Activated CD4-positive, CD25-positive, alpha-beta regulatory T cell treated with anti-CD3 and anti-CD28 coated beads, Interleukin-2, amount 50 U/mL, for 24 hours (primary cell): Measurements from ENCODE around the gene STEAP3.
A peak's percentile ranks its signal among the peaks of the same experiment; 100 is the strongest.

Source experiments
- ATAC-seq, 2 donors: fragments of 150-1000 bp; cut with Tn5 transposase; one replicate each; pipeline ENCODE4 v1.10.0; 2021; ENCODE audit warnings: mild to moderate bottlenecking in 1 of 2, moderate library complexity in 1 of 2

Gene STEAP3, protein sequence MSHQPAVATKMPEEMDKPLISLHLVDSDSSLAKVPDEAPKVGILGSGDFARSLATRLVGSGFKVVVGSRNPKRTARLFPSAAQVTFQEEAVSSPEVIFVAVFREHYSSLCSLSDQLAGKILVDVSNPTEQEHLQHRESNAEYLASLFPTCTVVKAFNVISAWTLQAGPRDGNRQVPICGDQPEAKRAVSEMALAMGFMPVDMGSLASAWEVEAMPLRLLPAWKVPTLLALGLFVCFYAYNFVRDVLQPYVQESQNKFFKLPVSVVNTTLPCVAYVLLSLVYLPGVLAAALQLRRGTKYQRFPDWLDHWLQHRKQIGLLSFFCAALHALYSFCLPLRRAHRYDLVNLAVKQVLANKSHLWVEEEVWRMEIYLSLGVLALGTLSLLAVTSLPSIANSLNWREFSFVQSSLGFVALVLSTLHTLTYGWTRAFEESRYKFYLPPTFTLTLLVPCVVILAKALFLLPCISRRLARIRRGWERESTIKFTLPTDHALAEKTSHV

DNA sequence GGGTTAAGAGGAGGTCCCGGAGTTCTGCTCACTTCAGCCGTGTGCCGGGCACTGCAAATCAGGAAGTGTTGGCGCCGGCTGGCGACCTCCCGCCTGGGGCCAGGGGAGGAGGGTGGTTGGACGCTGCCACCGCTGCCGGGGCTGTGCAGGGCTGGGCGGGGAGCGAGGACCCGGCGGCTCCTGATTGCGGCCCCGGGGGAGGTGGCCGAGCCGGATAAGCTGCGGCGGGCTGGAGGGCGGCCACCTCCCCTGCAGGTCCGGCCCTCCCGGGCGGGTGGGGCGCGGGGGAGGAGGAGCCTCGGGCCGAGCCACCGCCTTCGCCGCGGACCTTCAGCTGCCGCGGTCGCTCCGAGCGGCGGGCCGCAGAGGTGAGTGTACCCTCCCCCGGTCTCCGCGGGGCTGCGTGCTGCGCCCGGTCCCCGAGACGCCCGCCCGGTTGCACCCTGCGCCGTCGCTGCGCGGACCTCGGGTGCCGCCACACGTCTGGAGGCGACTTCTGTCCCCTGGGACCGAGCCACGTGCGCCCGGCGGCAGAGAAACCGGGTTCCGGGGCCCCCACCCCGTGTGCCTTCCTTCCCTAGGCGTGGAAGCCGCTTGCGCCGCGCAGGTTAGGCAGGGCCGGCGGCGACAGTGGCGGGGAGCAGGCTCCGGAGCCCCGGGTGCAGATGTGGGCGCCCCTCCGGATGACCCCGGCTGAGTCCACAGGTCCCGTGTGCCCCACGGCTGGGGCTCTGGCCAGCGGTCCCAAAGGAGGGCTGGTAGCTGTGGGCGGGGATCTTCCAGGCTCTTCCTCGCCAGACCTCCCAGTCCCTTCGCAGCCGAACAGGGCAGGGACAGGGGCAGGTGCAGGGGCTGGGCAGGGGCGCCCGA is at the start of gene STEAP3:
TSS of gene STEAP3 (plus strand) at position 314 of the 870 bp plus-strand sequence. CDS start 7,179 bp downstream, outside the sequence.
- ATAC-seq, result no peak

DNA sequence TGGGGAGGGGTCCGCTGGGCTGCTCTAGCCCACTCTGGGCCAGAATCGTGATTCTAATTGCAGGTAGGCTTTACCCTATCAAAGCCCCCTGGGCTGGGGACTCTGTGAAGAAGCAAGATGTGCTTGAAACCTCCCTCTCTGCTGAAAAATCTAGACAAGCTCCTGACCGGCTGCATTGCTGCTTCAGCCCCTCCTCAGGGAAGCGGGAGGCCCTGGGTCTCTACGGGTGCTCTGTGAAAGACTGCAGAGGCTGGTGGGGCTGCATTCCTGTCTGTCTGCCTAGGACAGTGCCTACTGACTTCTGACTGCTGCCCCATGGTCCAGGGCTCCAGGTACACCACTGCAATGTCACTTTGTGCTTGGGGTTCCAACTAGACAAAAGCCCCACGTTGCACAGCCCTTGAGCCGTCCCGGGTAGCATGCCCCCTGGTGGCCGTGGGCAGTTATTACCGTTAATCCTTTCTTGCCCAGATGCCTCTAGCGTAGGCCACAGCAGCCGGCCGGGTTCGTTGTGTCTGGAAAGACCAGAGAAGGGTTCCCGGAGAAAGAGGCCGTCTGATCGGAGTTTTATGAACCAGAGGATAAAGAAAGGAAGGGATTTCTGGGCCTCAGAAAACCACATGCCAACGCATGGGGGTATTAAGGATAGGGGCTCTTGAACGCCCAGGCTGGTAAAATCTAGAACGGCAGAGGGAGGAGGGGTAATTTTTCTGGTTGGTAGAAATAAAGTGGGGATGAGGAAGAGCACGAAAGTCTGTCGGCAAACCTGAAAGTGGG is 49.2 kb upstream of the STEAP3 start:
- ATAC-seq, result peak in 1 of 2 donors; percentile 28

DNA sequence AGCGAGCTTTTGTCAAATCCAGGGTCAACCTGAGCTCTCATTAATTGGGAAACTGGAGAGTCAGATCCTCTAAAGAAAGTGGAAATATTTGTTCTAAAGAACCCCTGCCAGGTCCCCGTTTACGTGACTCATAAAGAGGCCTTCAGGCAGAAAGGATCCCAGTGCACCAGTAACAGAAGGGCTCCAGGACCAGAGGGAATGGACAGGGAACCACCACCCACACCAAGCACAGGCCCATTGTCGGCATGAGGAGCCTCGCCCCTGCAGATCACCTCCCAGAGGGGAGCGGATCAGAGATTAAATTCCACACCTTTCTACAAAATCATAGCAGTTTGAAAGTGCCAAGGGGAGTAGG is 48.7 kb upstream of the STEAP3 start:
- no peak for ATAC-seq

DNA sequence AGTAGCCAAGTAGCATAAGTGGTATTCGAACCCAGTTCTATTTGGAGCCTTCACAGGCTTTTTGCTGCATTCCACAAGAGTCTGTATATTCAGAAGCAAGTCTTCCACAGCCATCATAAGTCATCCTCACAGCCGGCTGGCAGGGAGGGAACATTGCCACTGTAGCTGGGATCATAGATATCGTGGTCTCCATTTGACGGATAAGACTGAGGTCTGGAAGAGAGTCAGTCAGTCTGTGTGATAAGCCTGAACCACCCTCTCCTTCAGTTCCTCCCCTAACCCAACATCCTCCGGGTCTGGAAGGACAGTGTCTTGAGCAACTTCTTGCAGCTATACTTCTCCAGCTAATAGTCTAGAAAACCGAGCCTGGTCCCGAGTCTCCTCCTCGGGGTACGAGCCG is 48.1 kb upstream of the STEAP3 start:
- no peak for ATAC-seq

DNA sequence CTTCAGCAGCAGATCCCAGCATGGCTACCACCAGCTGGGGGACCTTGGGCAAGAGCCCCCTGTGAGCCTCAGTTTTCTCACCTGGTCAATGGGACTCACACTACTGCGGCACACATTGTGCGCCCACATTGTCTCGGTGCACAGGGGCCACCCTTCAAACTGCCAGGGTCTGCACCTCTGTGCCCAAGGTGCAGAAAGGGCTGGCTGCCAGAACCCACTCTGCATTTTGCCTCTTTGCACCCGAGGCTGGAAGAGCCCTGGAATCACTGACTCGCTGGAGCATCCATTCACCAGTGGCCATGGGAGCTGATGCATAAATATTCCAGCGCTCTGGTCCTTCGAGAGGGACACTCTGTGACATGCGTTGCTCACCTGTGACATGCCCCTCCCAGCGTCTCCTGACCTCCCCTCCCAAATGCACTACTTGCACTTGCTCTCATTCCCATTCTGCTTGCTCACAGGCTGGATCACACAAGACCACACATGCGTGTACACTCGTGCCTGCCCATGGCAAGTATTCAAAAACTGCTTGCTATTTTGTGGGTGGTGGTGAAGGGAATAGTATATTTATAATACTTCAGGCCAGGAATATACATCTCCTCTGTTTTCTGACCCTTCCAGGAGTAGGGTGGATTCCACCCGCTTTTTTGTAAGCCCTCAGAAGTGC is 46.3 kb upstream of the STEAP3 start:
- no peak for ATAC-seq

DNA sequence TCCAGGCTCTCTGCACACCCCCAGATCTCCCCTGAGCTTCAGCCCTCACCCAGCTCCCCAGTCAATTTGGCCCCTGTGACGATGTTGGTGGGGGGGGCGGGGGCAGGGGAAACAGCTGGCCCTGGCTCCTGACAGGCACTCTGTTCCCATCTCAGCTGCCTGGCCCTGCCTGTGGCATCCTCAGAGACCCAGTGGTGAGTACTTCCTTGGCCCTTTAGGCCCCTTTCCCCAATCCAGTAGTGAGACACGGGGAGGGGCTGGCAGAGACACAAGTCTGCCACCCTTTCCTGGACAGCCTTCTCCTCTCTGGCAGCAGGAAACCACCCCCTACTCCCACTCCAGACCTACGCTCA is 45.8 kb upstream of the STEAP3 start:
- no peak for ATAC-seq

GRCh38 chr2:119178776-119179175 is 44.9 kb upstream of the STEAP3 start:
- ATAC-seq, result no peak

DNA sequence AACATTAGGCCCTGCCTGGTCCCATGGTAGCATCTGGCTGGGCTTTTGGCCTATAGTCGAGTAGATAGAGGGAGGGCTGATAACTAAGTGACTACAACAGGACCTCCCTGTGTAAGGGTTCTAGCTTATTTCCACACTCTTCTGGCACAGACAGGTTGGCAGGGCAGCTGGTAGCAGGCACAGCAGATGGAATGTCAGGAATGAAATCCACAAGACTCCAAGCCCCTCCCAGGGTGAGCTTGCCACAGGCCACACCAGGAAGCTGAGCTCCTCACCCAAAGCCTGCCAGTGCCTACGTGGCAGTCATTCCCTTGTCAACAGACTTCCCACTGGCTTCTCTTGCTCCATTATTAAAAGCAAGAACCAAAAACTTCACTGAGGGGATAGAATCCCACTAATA is 44.4 kb upstream of the STEAP3 start:
- no peak for ATAC-seq

GRCh38 chr2:119179991-119180390 is 43.6 kb upstream of the STEAP3 start:
- ATAC-seq, result no peak

- no peak for ATAC-seq
Observed at GRCh38 chr2:119180892-119181291, 42.7 kb upstream of the STEAP3 start.

DNA sequence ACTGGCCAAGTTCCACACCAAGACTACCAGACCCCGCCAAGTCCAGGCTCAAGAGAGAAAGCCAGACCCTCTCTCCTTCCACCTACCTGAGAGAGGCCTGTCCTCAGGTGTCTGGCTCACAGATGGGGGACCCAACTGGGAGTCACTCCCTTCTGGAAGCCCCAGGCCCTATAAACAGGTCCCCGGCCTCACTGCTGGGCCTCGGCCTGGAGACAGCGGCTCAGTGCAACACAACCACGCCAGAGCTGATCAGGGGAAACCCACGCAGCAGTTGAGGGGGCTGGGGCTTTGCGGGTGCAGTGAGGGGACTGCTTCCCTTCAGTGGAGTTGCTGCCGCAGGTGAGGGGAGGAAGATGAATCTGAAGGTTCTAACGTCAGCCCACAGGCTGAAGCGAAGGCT is 42.2 kb upstream of the STEAP3 start:
- no peak for ATAC-seq

- no peak for ATAC-seq
Observed at GRCh38 chr2:119181791-119182445, 41.7 kb upstream of the STEAP3 start.

GRCh38 chr2:119184512-119184911 is 39.1 kb upstream of the STEAP3 start:
- ATAC-seq, result no peak

DNA sequence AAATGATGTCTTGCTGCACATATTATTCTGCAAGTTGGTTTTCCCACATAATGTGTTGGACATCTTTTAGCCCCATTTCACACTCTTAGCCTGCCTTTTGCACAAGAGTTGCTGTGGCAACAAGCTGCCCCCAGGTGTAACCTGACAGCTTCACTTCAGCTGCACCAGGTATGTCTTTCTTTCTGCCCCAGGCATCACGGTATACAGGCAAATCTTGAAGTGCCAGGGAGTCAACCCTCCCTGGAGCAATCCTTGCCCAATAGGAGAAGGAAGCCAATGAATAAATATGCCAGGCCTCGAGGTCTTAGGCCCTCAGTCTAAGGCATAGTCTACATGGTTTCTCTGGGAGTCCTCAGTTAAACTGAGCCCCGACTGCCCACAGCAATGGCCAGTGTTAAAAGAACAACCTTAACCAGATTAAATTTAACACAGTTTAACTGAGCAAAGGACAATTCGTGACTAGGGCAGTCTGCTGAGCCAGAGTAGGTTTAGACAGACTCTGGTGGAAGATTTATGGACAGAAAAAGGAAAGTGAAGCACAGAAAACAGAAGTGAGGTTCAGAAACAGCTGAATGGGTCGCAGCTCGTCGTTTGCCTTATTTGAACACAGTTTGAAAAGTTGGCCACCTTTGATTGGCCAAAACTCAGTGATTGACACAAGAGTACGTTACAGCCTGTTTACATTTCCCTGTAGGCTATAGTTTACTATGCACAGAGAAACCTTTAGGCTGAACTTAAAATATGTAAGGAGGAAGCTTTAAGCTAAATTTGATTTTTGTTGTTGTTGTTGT is 33.1 kb upstream of the STEAP3 start:
- ATAC-seq, result no peak

DNA sequence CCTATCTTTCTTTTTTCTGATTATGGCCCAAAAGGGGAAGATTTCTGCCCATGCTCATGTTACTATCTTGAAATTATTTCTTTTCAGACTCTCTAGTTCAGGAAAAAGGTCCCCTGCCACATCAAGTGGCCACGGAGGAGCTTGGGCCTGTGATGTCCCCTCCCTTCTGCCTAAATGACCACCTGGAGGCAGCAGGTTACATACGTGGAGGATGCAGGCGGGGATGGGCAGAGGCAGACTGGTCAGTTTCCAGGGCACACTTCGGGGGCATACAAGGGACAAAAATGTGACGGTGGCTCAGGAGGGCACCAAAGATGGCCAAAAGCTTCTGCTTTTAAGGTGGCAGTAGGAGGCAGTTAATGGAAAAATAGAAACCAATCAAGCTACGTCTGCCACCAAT is 30.7 kb upstream of the STEAP3 start:
- ATAC-seq, result no peak

GRCh38 chr2:119195001-119195400 is 28.6 kb upstream of the STEAP3 start:
- no peak for ATAC-seq

GRCh38 chr2:119195887-119196286 is 27.7 kb upstream of the STEAP3 start:
- ATAC-seq, result no peak

DNA sequence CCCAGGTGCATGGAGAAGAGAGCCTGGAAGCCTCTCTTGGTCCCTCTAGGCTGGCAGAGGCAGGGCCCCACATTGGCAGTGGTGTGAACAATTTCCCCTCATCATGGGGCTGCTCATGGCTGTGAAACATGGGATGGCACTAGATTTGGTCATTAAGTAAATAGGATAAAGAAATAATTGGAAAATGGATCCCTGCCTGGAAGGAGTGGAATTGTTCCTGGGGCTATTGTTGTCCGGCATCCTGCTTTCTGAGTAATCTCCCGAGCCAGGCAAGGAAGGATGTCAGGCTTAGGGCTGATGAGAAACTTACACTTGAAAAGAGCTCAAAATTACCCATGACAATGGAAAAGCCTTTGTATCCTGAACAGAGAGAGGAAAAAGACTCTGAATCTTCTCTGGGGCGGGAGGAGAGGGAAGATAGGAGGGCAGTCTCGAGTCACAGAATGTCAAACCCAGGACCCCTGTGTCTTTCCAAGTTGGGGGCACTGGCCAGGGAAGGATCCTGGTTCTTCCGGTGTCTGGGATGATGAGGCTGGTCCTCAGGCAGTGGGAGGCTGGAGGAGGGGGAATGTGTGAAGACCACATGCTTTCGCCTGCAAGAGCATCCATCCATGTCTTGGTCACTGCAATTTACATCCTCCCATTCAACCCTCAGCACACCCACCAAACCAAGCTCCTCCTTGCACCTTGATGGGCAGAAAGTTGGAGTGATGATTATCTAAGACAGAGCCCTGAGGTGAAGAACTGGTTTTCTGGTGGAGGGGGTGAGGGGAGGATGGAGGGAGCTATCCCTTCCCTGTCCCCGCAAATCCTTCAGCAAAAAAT is 27.1 kb upstream of the STEAP3 start:
- ATAC-seq, result no peak

- ATAC-seq, result no peak
Observed at GRCh38 chr2:119197126-119197405, 26.6 kb upstream of the STEAP3 start.

DNA sequence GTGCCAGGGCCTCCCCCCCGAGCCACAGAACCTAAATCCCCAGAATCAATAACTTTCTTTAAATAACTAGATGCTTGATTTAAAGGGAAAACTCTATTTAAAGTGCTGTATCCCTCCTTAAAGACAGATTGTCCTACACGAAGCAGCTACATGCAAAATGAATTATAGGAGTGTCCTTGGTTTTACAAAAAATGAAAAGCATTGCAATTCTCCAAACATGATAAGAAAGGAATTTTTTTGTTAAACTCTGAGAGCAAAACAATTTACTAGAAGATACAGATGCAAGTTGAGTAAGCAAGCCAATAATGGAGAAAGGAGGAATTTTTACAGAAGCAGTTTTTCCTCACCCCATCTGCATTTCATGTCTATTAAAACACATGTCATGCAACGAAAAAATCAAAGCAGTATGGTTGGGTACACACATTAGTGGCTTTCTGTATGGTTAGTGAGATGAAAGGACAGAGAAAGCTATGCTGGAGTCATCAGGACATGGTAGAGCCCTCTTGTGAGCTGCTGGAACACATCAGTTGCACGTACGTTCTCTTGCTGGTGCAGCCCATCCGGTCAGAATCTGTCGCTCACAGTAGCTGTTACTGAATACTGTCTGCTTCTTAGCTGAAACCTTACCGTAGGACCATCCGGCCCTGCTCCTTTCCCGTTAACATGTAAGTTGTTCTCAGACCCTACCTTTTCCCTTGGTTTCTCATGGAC is 25.9 kb upstream of the STEAP3 start:
- no peak for ATAC-seq
